Effector memory CD4-positive, alpha-beta T cell (primary cell): Measurements from ENCODE around the gene CBX4.

Source experiments
- DNase-seq, 3 donors: peaks; one replicate each; pipeline ENCODE4 v3.0.0-alpha.2; 2020
- H3K27ac ChIP-seq: 2 replicates; pipeline ENCODE4 v1.7.0; 2013; ENCODE audit warnings: mild to moderate bottlenecking, low read length, moderate library complexity; ENCODE audit not compliant: insufficient read depth, poor library complexity, severe bottlenecking
- H3K27me3 ChIP-seq: replicated peaks from 2 replicates; pipeline ENCODE4 v1.7.0; 2013; ENCODE audit warnings: mild to moderate bottlenecking, low read length; ENCODE audit not compliant: insufficient read depth, control insufficient read depth, poor library complexity, severe bottlenecking
- H3K36me3 ChIP-seq: 2 replicates; pipeline ENCODE4 v1.7.0; 2013; ENCODE audit warnings: mild to moderate bottlenecking, low read length, moderate library complexity; ENCODE audit not compliant: control insufficient read depth, insufficient read depth
- H3K4me1 ChIP-seq: 2 replicates; pipeline ENCODE4 v1.7.0; 2013; ENCODE audit warnings: low read length, mild to moderate bottlenecking; ENCODE audit not compliant: control insufficient read depth, insufficient read depth, poor library complexity, severe bottlenecking
- H3K4me3 ChIP-seq: 2 replicates; pipeline ENCODE4 v1.7.0; 2013; ENCODE audit warnings: low read length, low read depth, mild to moderate bottlenecking; ENCODE audit not compliant: insufficient read depth, poor library complexity, severe bottlenecking
- H3K9me3 ChIP-seq: 2 replicates; pipeline ENCODE4 v1.7.0; 2013; ENCODE audit warnings: mild to moderate bottlenecking, low read length, moderate library complexity; ENCODE audit not compliant: control insufficient read depth

The CBX4 gene

GRCh38 chr17:79798299-79799173, 40.7 kb downstream of the CBX4 start:
- no peak overlapping the region for H3K27ac ChIP-seq
- H3K36me3 ChIP-seq = no peaks in the 10 kb centered on the region
- no peak for DNase-seq
- peaks cover 49% of the 10 kb centered on the region for H3K4me1 ChIP-seq
- H3K9me3 ChIP-seq = no peaks in the 10 kb centered on the region
- H3K27me3 ChIP-seq = peaks cover 59% of the 10 kb centered on the region
- no peak overlapping the region for H3K4me3 ChIP-seq

- Histone ChIP-seq H3K27ac (no peak overlapping the region), H3K9me3 (no peaks in the 10 kb centered on the region), H3K27me3 (peaks cover 56% of the 10 kb centered on the region), H3K4me3 (peak overlapping the region; percentile 62), H3K4me1 (peaks cover 49% of the 10 kb centered on the region), H3K36me3 (no peaks in the 10 kb centered on the region)
- DNase-seq = no peak
Measured at GRCh38 chr17:79797492-79798298, 41.5 kb downstream of the CBX4 start.

- Histone ChIP-seq H3K36me3 (no peaks in the 10 kb centered on the region), H3K4me1 (peaks cover 49% of the 10 kb centered on the region), H3K4me3 (peak within 1 kb of the TSS; percentile 62), H3K27ac (no peak within 1 kb of the TSS), H3K27me3 (peaks cover 54% of the 10 kb centered on the region), H3K9me3 (no peaks in the 10 kb centered on the region)
- DNase-seq = peak; percentile 96 to 97 (median 97)
Measured at GRCh38 chr17:79796763-79797491, 42.3 kb downstream of the CBX4 start, which contains the start of gene CBX8. Gene CBX8, minus strand, starts transcription at chr17:79797077. Its CDS starts 79 bp downstream, at chr17:79796998.

GRCh38 chr17:79796444-79796762, 42.8 kb downstream of the CBX4 start:
- no peak for DNase-seq
- Histone ChIP-seq H3K4me3 (peak overlapping the region; percentile 62), H3K27me3 (peaks cover 54% of the 10 kb centered on the region), H3K27ac (no peak overlapping the region), H3K36me3 (no peaks in the 10 kb centered on the region), H3K9me3 (no peaks in the 10 kb centered on the region), H3K4me1 (peaks cover 52% of the 10 kb centered on the region)

- Histone ChIP-seq H3K4me1 (peaks cover 52% of the 10 kb centered on the region), H3K36me3 (no peaks in the 10 kb centered on the region), H3K9me3 (no peaks in the 10 kb centered on the region), H3K4me3 (peak overlapping the region; percentile 62), H3K27me3 (peaks cover 54% of the 10 kb centered on the region), H3K27ac (no peak overlapping the region)
- DNase-seq = no peak
Measured at GRCh38 chr17:79795795-79796443, 43.3 kb downstream of the CBX4 start.

GRCh38 chr17:79794659-79795511, 44.4 kb downstream of the CBX4 start:
- peaks cover 54% of the 10 kb centered on the region for H3K27me3 ChIP-seq
- DNase-seq = no peak
- no peaks in the 10 kb centered on the region for H3K36me3 ChIP-seq
- no peaks in the 10 kb centered on the region for H3K9me3 ChIP-seq
- H3K4me3 ChIP-seq = no peak overlapping the region
- H3K27ac ChIP-seq = no peak overlapping the region
- H3K4me1 ChIP-seq = peaks cover 51% of the 10 kb centered on the region

GRCh38 chr17:79793924-79794304, 45.3 kb downstream of the CBX4 start:
- DNase-seq = no peak
- Histone ChIP-seq H3K9me3 (no peaks in the 10 kb centered on the region), H3K27ac (no peak overlapping the region), H3K4me1 (peaks cover 48% of the 10 kb centered on the region), H3K36me3 (no peaks in the 10 kb centered on the region), H3K27me3 (peaks cover 54% of the 10 kb centered on the region), H3K4me3 (no peak overlapping the region)

- peaks cover 41% of the 10 kb centered on the region for H3K4me1 ChIP-seq
Measured at GRCh38 chr17:79792984-79793923, 46.0 kb downstream of the CBX4 start.

More at GRCh38 chr17:79792984-79793923, 46.0 kb downstream of the CBX4 start:
- DNase-seq = no peak
- no peaks in the 10 kb centered on the region for H3K36me3 ChIP-seq
- peaks cover 53% of the 10 kb centered on the region for H3K27me3 ChIP-seq
- H3K9me3 ChIP-seq = no peaks in the 10 kb centered on the region
- no peak overlapping the region for H3K4me3 ChIP-seq
- no peak overlapping the region for H3K27ac ChIP-seq
